HUES6 (cell line): ENCODE data around the gene RET.

Experiments used
- H3K27ac ChIP-seq: 2 replicates; pipeline ENCODE4 v1.7.0; 2013; ENCODE audit warnings: low read depth, mild to moderate bottlenecking, low read length, inconsistent platforms
- H3K27me3 ChIP-seq: 2 replicates; pipeline ENCODE4 v1.6.1; 2013; ENCODE audit warnings: low read length; ENCODE audit not compliant: control insufficient read depth, insufficient read depth
- H3K36me3 ChIP-seq: 2 replicates; pipeline ENCODE4 v1.6.1; 2013; ENCODE audit warnings: low read length; ENCODE audit not compliant: control insufficient read depth, insufficient read depth
- H3K4me1 ChIP-seq: 2 replicates; pipeline ENCODE4 v1.6.1; 2013; ENCODE audit warnings: low read length; ENCODE audit not compliant: control insufficient read depth, insufficient read depth
- H3K4me3 ChIP-seq: 2 replicates; pipeline ENCODE4 v1.5.1; 2013; ENCODE audit warnings: low read depth, low read length
- H3K9ac ChIP-seq: one replicate; pipeline ENCODE4 v1.6.1; 2013; ENCODE audit warnings: mild to moderate bottlenecking, low read length
- H3K9me3 ChIP-seq: 2 replicates; pipeline ENCODE4 v1.6.1; 2013; ENCODE audit warnings: low read depth, low read length; ENCODE audit not compliant: control insufficient read depth, insufficient read depth

RET gene

GRCh38 chr10:43117777-43118583, 41.1 kb downstream of the RET start:
- Histone ChIP-seq H3K27ac (no peak overlapping the region), H3K27me3 (no peaks in the 10 kb centered on the region), H3K9ac (no peak overlapping the region), H3K4me3 (no peak overlapping the region), H3K9me3 (no peaks in the 10 kb centered on the region), H3K36me3 (peaks cover 15% of the 10 kb centered on the region; the same call in 1 of the 2 replicates), H3K4me1 (no peaks in the 10 kb centered on the region)

DNA sequence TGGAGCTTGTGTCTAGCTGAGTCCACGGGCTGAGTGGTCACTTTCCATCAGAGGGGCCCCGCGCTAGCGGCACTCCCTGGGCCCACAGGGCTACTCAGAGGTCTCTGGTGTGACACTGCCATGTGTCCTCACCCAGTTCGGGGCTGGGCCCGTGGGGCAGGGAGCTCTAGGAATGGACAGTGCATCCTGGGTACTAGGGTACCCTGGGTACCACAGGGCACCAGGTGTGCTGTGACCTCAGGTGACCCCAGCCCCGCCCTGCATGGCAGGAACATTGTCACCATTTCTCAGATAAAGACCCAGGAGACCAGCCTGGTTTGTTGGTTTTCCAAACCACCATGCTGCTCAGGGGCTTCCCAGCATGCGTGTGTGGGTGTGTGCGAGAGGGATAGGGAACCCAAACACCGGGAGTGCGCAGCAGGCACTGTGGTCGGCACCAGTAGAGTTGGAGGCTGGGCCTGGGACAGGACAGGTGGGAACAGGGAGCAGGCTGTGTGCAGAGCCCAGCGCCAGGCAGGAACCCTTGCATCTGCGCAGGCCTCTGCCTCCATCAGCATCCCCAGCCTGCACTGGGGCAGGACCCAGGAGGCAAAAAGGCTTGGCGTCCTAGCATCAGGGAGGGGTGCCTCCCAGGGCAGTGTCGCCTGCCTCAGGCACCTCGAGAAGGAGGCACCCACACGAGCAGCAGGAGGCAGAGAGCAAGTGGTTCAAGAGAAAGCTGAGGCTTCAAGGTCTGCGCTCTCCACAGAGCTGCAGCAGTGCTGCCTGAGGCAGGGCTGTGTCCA, 42.0 kb downstream of the RET start:
- no peaks in the 10 kb centered on the region for H3K9me3 ChIP-seq
- peaks cover 14% of the 10 kb centered on the region; the same call in 1 of the 2 replicates for H3K36me3 ChIP-seq
- no peak overlapping the region for H3K9ac ChIP-seq
- no peaks in the 10 kb centered on the region for H3K27me3 ChIP-seq
- H3K4me1 ChIP-seq = no peaks in the 10 kb centered on the region
- no peak overlapping the region; the same call in 1 of the 2 replicates for H3K27ac ChIP-seq
- H3K4me3 ChIP-seq = no peak overlapping the region

DNA sequence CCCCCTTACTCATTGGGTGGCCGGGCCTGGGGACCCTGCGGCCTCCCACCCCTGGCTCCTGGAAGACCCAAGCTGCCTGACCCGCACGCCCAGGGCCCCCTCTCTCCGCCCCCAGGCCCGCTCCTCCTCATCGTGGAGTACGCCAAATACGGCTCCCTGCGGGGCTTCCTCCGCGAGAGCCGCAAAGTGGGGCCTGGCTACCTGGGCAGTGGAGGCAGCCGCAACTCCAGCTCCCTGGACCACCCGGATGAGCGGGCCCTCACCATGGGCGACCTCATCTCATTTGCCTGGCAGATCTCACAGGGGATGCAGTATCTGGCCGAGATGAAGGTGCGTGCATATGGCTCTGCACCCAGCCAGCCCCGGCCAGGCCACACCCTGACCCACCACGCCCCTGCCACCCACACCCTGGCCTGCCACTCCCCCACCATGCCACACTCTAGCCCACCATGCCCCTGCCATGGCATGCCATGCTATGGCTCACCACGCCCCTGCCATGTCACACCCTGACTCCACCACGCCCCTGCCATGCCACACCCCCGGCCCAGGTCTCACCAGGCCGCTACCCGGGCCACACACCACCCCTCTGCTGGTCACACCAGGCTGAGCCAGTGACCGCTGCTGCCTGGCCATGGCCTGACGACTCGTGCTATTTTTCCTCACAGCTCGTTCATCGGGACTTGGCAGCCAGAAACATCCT, 42.7 kb downstream of the RET start:
- H3K9ac ChIP-seq = no peak overlapping the region
- peaks cover 16% of the 10 kb centered on the region; the same call in 1 of the 2 replicates for H3K36me3 ChIP-seq
- H3K9me3 ChIP-seq = no peaks in the 10 kb centered on the region
- no peaks in the 10 kb centered on the region for H3K27me3 ChIP-seq
- H3K27ac ChIP-seq = no peak overlapping the region
- H3K4me1 ChIP-seq = no peaks in the 10 kb centered on the region
- no peak overlapping the region for H3K4me3 ChIP-seq

- Histone ChIP-seq H3K36me3 (peaks cover 20% of the 10 kb centered on the region; the same call in 1 of the 2 replicates), H3K27ac (no peak overlapping the region), H3K9me3 (no peaks in the 10 kb centered on the region), H3K9ac (no peak overlapping the region), H3K4me1 (no peaks in the 10 kb centered on the region), H3K4me3 (no peak overlapping the region), H3K27me3 (no peaks in the 10 kb centered on the region)
Measured at GRCh38 chr10:43120116-43120928, 43.5 kb downstream of the RET start.

DNA sequence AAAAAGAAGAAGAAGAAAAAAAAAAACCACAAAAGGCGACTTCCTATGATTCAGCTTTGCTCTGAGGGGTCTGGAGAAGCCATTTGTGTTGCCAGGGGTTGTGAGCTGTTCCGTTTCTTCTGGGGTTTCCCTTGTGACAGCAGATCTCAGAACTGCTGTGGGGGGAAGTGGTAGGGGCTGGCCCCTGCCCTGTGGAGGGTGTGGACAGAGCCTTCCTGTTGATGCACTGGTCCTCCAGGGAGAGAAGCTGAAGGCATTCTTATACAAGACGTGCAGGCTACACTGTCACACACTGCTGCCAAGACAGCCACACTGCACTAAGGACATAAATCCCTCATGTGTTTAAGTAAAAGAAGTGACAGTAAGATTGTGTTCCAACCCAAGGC, 44.1 kb downstream of the RET start:
- Histone ChIP-seq H3K9me3 (no peaks in the 10 kb centered on the region), H3K27me3 (no peaks in the 10 kb centered on the region), H3K4me1 (no peaks in the 10 kb centered on the region), H3K27ac (no peak overlapping the region), H3K9ac (no peak overlapping the region), H3K36me3 (peaks cover 20% of the 10 kb centered on the region; the same call in 1 of the 2 replicates), H3K4me3 (no peak overlapping the region)

GRCh38 chr10:43121444-43121843, 44.6 kb downstream of the RET start:
- no peaks in the 10 kb centered on the region for H3K4me1 ChIP-seq
- no peaks in the 10 kb centered on the region for H3K9me3 ChIP-seq
- no peaks in the 10 kb centered on the region for H3K27me3 ChIP-seq
- peaks cover 22% of the 10 kb centered on the region; the same call in 1 of the 2 replicates for H3K36me3 ChIP-seq
- no peak overlapping the region for H3K27ac ChIP-seq
- H3K4me3 ChIP-seq = no peak overlapping the region
- H3K9ac ChIP-seq = no peak overlapping the region

GRCh38 chr10:43122096-43122495, 45.2 kb downstream of the RET start:
- no peaks in the 10 kb centered on the region for H3K4me1 ChIP-seq
- H3K27ac ChIP-seq = no peak overlapping the region
- no peaks in the 10 kb centered on the region for H3K9me3 ChIP-seq
- no peak overlapping the region for H3K9ac ChIP-seq
- H3K36me3 ChIP-seq = peaks cover 22% of the 10 kb centered on the region; the same call in 1 of the 2 replicates
- H3K27me3 ChIP-seq = no peaks in the 10 kb centered on the region
- no peak overlapping the region for H3K4me3 ChIP-seq

GRCh38 chr10:43122826-43123225, 46.0 kb downstream of the RET start:
- Histone ChIP-seq H3K9me3 (no peaks in the 10 kb centered on the region), H3K4me1 (no peaks in the 10 kb centered on the region), H3K9ac (no peak overlapping the region), H3K4me3 (no peak overlapping the region), H3K27ac (no peak overlapping the region), H3K27me3 (no peaks in the 10 kb centered on the region), H3K36me3 (peaks cover 22% of the 10 kb centered on the region; the same call in 1 of the 2 replicates)

- Histone ChIP-seq H3K4me1 (no peaks in the 10 kb centered on the region), H3K27me3 (no peaks in the 10 kb centered on the region)
Measured at GRCh38 chr10:43123361-43124093, 46.7 kb downstream of the RET start.

DNA sequence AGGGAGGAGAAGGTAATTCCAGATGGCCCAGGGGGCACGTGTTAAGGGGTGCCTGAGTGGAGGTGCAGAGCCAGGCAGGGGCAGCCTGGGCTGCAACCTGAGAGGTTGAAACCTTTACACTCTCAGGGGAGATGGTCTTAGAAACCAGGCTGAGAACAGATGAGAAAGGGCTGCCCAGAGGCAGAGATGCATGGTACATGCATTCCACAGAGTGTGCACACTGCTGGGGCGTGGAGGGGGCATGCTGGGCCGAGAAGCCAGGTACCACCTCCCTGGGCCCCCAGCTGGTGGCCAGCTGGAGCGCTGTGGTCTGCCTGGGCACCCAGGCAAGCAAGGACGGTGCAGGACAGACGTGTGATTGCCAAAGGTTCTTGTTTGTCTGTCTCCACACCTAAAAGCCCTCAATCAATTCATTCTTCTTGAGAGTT, 47.2 kb downstream of the RET start:
- Histone ChIP-seq H3K4me3 (no peak overlapping the region), H3K9ac (no peak overlapping the region), H3K36me3 (peaks cover 16% of the 10 kb centered on the region; the same call in 1 of the 2 replicates), H3K27me3 (no peaks in the 10 kb centered on the region), H3K27ac (no peak overlapping the region), H3K4me1 (no peaks in the 10 kb centered on the region), H3K9me3 (no peaks in the 10 kb centered on the region)

More at GRCh38 chr10:43123361-43124093, 46.7 kb downstream of the RET start:
- Histone ChIP-seq H3K9ac (no peak overlapping the region), H3K4me3 (no peak overlapping the region), H3K27ac (no peak overlapping the region), H3K9me3 (no peaks in the 10 kb centered on the region), H3K36me3 (peaks cover 19% of the 10 kb centered on the region; the same call in 1 of the 2 replicates)
